ENCODE results near the gene ADGRA1.

The ADGRA1 gene

DNA sequence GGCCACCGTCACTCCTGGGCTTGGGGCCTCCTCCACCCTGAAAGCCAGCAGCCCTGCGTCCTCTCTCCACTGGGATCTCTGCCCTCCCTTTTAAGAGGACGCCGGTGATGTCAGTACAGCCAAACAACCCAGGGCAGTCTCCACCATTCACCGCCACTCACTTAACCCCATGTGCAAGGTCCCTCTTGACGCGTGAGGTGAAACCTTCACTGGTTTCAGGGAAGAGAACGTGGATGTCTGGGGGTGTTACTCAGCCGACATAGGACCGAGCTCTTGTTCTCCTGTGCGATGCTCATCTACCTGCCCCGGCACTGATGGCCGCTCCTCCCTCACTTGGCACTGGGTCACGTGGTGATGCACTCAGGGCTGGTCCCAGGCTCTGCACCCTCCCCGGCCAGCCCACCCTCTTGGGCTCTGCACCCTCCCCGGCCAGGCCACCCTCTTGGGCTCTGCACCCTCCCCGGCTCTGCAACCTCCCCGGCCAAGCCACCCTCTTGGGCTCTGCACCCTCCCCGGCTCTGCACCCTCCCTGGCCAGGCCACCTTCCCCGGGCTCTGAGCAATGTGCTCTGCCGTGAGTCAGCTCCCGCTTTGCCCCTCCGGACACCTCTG lies 36.1 kb downstream of the ADGRA1 start:
- H3K27ac ChIP-seq (ENCODE audit: low read depth, low read length, poor library complexity, severe bottlenecking) = no peak overlapping the region
- no peaks in the 10 kb centered on the region for H3K79me2 ChIP-seq (ENCODE audit: insufficient read depth, low read length)
- H3K36me3 ChIP-seq (ENCODE audit: insufficient read depth, low read length) = no peaks in the 10 kb centered on the region
- no peaks in the 10 kb centered on the region for H4K20me1 ChIP-seq (ENCODE audit: insufficient read depth, low read length)
- H3K4me2 ChIP-seq (ENCODE audit: low read length) = no peak overlapping the region
- H3K9ac ChIP-seq (ENCODE audit: low read length) = no peak overlapping the region
- no peaks in the 10 kb centered on the region for H3K9me3 ChIP-seq (ENCODE audit: low read length)
- no peak overlapping the region for H3K4me3 ChIP-seq (ENCODE audit: low read depth, low read length, poor library complexity, severe bottlenecking)
- no peaks in the 10 kb centered on the region for H3K9me2 ChIP-seq (ENCODE audit: low read depth, low read length)
- H2AFZ ChIP-seq (ENCODE audit: low read length) = no peak overlapping the region
- no peaks in the 10 kb centered on the region for H3K4me1 ChIP-seq (ENCODE audit: insufficient read depth, low read length, severe bottlenecking)
- no peaks in the 10 kb centered on the region for H3K27me3 ChIP-seq (ENCODE audit: insufficient read depth, low read length)
- no peak for TF ChIP-seq EZH2 (IDR thresholded peaks at IDR 0.05; ENCODE audit: borderline replicate concordance, low read length)
- TF ChIP-seq, protein P1, sequence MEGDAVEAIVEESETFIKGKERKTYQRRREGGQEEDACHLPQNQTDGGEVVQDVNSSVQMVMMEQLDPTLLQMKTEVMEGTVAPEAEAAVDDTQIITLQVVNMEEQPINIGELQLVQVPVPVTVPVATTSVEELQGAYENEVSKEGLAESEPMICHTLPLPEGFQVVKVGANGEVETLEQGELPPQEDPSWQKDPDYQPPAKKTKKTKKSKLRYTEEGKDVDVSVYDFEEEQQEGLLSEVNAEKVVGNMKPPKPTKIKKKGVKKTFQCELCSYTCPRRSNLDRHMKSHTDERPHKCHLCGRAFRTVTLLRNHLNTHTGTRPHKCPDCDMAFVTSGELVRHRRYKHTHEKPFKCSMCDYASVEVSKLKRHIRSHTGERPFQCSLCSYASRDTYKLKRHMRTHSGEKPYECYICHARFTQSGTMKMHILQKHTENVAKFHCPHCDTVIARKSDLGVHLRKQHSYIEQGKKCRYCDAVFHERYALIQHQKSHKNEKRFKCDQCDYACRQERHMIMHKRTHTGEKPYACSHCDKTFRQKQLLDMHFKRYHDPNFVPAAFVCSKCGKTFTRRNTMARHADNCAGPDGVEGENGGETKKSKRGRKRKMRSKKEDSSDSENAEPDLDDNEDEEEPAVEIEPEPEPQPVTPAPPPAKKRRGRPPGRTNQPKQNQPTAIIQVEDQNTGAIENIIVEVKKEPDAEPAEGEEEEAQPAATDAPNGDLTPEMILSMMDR (IDR thresholded peaks at IDR 0.05; ENCODE audit: low read length) = no peak
- H3F3A ChIP-seq (ENCODE audit: insufficient read depth, low read length) = no peaks in the 10 kb centered on the region

DNA sequence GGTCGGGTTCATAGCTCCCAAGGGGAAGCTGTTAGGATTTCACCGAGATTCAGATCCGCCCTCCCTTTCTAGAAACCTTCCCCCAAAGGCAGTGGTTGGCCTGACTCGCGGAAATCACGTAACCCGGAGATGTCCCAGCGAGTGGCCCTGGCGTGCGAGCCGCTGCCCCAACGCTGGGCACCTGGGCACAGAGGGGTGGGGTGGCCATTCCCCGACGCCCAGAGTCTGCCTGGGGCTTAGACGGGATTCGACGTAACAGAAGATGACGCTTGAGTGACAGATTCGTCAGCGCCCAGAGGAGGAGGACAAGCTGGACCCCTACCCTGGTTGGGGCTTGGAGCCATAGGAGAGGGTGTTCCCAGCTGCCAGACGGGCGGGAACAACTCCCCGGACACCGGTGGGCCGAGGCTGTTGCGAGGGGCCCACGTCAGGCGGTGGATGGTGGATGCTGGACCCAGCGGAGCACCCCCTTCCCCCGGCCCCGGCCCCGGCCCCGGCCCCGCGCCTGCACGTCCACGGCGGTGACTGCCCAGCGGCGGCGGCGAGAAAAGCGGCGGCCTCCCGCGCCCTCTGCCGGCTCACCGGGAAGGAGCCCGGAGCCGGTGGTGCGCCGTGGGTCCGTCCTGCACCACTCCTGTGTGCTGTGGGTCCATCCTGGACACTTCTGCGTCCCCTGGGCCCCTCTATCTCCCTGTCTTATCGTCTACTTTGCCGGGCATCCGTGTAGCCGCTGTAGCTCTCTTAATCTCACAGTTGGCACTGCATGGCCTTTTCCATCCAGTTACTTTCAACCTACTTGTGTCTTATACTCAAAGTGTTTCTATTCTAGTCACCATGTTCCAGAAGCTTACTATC lies 36.9 kb downstream of the ADGRA1 start:
- Histone ChIP-seq H3K4me2 (ENCODE audit: low read length) (no peak overlapping the region), H3K79me2 (ENCODE audit: insufficient read depth, low read length) (no peaks in the 10 kb centered on the region), H3K4me1 (ENCODE audit: insufficient read depth, low read length, severe bottlenecking) (no peaks in the 10 kb centered on the region), H3K27me3 (ENCODE audit: insufficient read depth, low read length) (no peaks in the 10 kb centered on the region), H3K4me3 (ENCODE audit: low read depth, low read length, poor library complexity, severe bottlenecking) (no peak overlapping the region), H3K9ac (ENCODE audit: low read length) (no peak overlapping the region), H3K27ac (ENCODE audit: low read depth, low read length, poor library complexity, severe bottlenecking) (no peak overlapping the region), H2AFZ (ENCODE audit: low read length) (no peak overlapping the region), H3K36me3 (ENCODE audit: insufficient read depth, low read length) (no peaks in the 10 kb centered on the region), H4K20me1 (ENCODE audit: insufficient read depth, low read length) (no peaks in the 10 kb centered on the region), H3K9me2 (ENCODE audit: low read depth, low read length) (no peaks in the 10 kb centered on the region), H3F3A (ENCODE audit: insufficient read depth, low read length) (no peaks in the 10 kb centered on the region), H3K9me3 (ENCODE audit: low read length) (no peaks in the 10 kb centered on the region)
- no peak for TF ChIP-seq EZH2 (IDR thresholded peaks at IDR 0.05; ENCODE audit: borderline replicate concordance, low read length)
- TF ChIP-seq, protein P1 (IDR thresholded peaks at IDR 0.05; ENCODE audit: low read length) = no peak

DNA sequence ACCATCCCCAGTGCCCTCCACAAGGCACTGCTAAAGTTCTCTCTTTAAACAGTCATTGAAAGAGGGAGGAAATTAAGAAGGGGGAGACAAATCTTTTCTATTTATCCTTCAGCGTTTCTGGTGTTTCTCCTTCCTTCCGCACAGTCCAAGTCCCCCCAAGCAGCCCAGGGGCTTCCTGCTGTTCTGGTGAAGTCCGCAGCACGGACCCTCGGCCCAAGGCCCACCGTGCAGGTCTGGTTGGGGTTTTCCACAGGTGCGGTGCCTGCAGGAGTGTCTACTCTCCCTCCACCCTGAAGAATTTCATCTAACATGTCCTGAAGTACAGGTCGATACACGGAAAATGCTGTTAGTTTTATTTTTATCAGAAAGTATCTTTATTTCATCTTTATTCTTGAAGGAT lies 38.2 kb downstream of the ADGRA1 start:
- no peaks in the 10 kb centered on the region for H3F3A ChIP-seq (ENCODE audit: insufficient read depth, low read length)

More for the DNA sequence above, 38.2 kb downstream of the ADGRA1 start:
- Histone ChIP-seq H3K9ac (ENCODE audit: low read length) (no peak overlapping the region), H3K27ac (ENCODE audit: low read depth, low read length, poor library complexity, severe bottlenecking) (no peak overlapping the region), H3K4me1 (ENCODE audit: insufficient read depth, low read length, severe bottlenecking) (no peaks in the 10 kb centered on the region), H3K4me3 (ENCODE audit: low read depth, low read length, poor library complexity, severe bottlenecking) (no peak overlapping the region), H3K36me3 (ENCODE audit: insufficient read depth, low read length) (no peaks in the 10 kb centered on the region), H3K9me3 (ENCODE audit: low read length) (no peaks in the 10 kb centered on the region), H4K20me1 (ENCODE audit: insufficient read depth, low read length) (no peaks in the 10 kb centered on the region), H2AFZ (ENCODE audit: low read length) (no peak overlapping the region), H3K27me3 (ENCODE audit: insufficient read depth, low read length) (no peaks in the 10 kb centered on the region), H3K4me2 (ENCODE audit: low read length) (no peak overlapping the region), H3K79me2 (ENCODE audit: insufficient read depth, low read length) (no peaks in the 10 kb centered on the region), H3K9me2 (ENCODE audit: low read depth, low read length) (no peaks in the 10 kb centered on the region)
- no peak for TF ChIP-seq EZH2 (IDR thresholded peaks at IDR 0.05; ENCODE audit: borderline replicate concordance, low read length)
- TF ChIP-seq, protein P1 (IDR thresholded peaks at IDR 0.05; ENCODE audit: low read length) = no peak

All from OCI-LY1 (cell line).